Central memory CD8-positive, alpha-beta T cell (primary cell): Measurements from ENCODE around the gene FANCG.

Experiments
- ATAC-seq: fragments of 150-1000 bp; cut with Tn5 transposase; replicated peaks from 2 replicates; pipeline ENCODE4 v1.10.0; 2022; ENCODE audit warnings: mild to moderate bottlenecking, moderate FRiP score, moderate number of reproducible peaks; ENCODE audit not compliant: poor library complexity, severe bottlenecking; ENCODE audit errors: extremely low read depth
- DNase-seq, 2 donors: peaks; one replicate each; pipeline ENCODE4 v3.0.0; 2021; ENCODE audit warnings: low spot score in 2 of 2
- H3K27ac Mint-ChIP-seq: one replicate; pipeline ENCODE4 v1.8.0; 2022; ENCODE audit warnings: low read depth, mild to moderate bottlenecking, moderate library complexity, mixed read lengths
- H3K27me3 Mint-ChIP-seq: one replicate; pipeline ENCODE4 v1.8.0; 2022; ENCODE audit warnings: mixed read lengths
- H3K36me3 Mint-ChIP-seq: one replicate; pipeline ENCODE4 v1.8.0; 2022; ENCODE audit warnings: mild to moderate bottlenecking, moderate library complexity, mixed read lengths; ENCODE audit not compliant: insufficient read depth
- H3K4me1 Mint-ChIP-seq: one replicate; pipeline ENCODE4 v1.8.0; 2022; ENCODE audit warnings: mixed read lengths
- H3K4me3 Mint-ChIP-seq: one replicate; pipeline ENCODE4 v1.8.0; 2022; ENCODE audit warnings: mild to moderate bottlenecking, moderate library complexity, mixed read lengths
- H3K9me3 Mint-ChIP-seq: one replicate; pipeline ENCODE4 v1.8.0; 2022; ENCODE audit warnings: mixed read lengths

The FANCG gene

DNA sequence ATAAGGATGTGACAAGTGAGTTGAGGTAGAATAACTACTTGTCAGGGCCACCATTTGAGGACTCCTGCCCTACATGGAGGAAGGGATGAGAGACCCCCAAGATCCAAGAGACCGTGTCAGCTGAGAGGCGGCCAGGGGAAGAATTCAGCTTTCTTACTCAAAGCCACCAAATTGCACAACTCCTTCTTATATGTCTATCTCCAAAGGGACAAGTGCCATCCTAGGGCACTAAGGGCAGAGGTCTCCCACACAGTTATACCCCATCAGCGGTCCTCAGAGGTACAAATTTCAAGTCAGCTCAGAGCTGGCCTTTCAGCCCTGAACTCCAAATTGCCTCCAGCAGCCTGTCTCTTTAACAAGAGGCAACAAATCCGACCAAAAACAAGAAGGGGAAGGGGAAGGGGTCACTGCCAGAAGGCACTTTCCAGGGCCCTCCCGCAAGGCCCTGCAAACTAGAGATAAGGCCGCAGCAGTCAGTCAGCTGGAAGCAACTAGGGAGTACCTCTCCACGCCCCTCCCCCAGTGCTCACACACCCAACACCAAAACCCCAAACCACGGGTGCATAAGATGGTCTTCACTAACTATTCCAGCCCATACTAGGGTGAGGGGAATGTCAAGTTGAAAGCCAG is 29.3 kb upstream of the FANCG start:
- no peak overlapping the region for H3K27ac Mint-ChIP-seq
- peaks cover 18% of the 10 kb centered on the region for H3K36me3 Mint-ChIP-seq
- H3K9me3 Mint-ChIP-seq, result no peaks in the 10 kb centered on the region
- H3K27me3 Mint-ChIP-seq, result no peaks in the 10 kb centered on the region
- no peak for ATAC-seq
- H3K4me1 Mint-ChIP-seq, result peaks cover 45% of the 10 kb centered on the region
- no peak for DNase-seq
- no peak overlapping the region for H3K4me3 Mint-ChIP-seq

GRCh38 chr9:35108461-35108860 is 28.7 kb upstream of the FANCG start:
- H3K9me3 Mint-ChIP-seq, result no peaks in the 10 kb centered on the region
- peaks cover 43% of the 10 kb centered on the region for H3K4me1 Mint-ChIP-seq
- H3K27me3 Mint-ChIP-seq, result no peaks in the 10 kb centered on the region
- no peak overlapping the region for H3K4me3 Mint-ChIP-seq
- peaks cover 18% of the 10 kb centered on the region for H3K36me3 Mint-ChIP-seq
- no peak for ATAC-seq
- H3K27ac Mint-ChIP-seq, result no peak overlapping the region
- no peak for DNase-seq

GRCh38 chr9:35107297-35108290 is 27.9 kb upstream of the FANCG start:
- Mint-ChIP-seq H3K4me3 (no peak overlapping the region), H3K27me3 (no peaks in the 10 kb centered on the region), H3K27ac (no peak overlapping the region), H3K4me1 (peaks cover 52% of the 10 kb centered on the region), H3K9me3 (no peaks in the 10 kb centered on the region), H3K36me3 (peaks cover 22% of the 10 kb centered on the region)
- DNase-seq, result no peak
- ATAC-seq, result no peak

DNA sequence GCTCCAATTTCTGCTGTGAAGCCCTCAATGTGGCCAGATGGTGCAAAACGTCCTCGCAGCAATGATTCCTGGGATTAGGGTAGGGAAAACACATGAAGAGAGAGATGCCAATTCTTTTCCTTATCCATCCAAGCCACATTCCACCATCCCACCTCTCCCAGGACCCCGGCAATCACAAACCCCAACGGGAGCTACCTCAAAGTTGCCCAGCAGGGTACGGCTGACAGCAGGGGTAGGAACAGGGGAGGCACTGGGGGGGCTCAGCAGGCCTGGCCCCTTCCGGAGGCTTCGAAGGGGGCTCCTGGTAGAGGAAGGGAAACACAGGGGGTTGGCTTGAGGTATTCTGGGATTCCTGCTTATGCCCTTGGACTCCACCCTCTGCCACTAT is 26.6 kb upstream of the FANCG start:
- Mint-ChIP-seq H3K27ac (no peak overlapping the region), H3K27me3 (no peaks in the 10 kb centered on the region), H3K4me1 (peaks cover 54% of the 10 kb centered on the region), H3K4me3 (no peak overlapping the region), H3K36me3 (peaks cover 20% of the 10 kb centered on the region), H3K9me3 (no peaks in the 10 kb centered on the region)
- ATAC-seq (no peak), DNase-seq (no peak)

GRCh38 chr9:35105571-35106342 is 26.0 kb upstream of the FANCG start:
- Mint-ChIP-seq H3K9me3 (no peaks in the 10 kb centered on the region), H3K36me3 (peaks cover 21% of the 10 kb centered on the region), H3K27ac (no peak overlapping the region), H3K4me3 (no peak overlapping the region), H3K27me3 (no peaks in the 10 kb centered on the region), H3K4me1 (peaks cover 53% of the 10 kb centered on the region)
- DNase-seq (no peak), ATAC-seq (no peak)

- Mint-ChIP-seq H3K27me3 (no peaks in the 10 kb centered on the region), H3K36me3 (peaks cover 23% of the 10 kb centered on the region), H3K9me3 (no peaks in the 10 kb centered on the region), H3K27ac (no peak overlapping the region), H3K4me1 (peaks cover 47% of the 10 kb centered on the region), H3K4me3 (no peak overlapping the region)
- ATAC-seq (no peak), DNase-seq (no peak)
Observed at GRCh38 chr9:35105126-35105525, 25.4 kb upstream of the FANCG start.

DNA sequence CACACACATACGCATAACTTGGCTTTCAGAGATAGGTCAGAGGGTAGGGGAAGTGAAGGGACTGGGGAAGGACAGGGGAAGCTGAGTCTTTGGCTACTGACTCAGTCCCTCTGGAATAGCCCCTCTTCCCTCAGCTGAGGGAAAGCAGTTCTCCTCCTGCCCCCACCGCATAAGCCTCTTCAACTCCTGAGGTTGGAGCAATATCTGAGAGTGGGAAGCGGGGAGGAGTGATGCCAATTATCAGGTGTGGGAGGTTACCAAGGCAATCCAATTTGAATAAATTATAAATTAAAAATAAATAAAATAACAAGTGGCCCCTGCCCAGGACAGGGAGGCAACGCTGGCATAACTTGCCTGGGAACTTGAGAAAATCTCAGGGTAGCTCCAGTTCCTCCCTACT is 24.8 kb upstream of the FANCG start:
- H3K36me3 Mint-ChIP-seq, result peaks cover 24% of the 10 kb centered on the region
- H3K9me3 Mint-ChIP-seq, result no peaks in the 10 kb centered on the region
- no peaks in the 10 kb centered on the region for H3K27me3 Mint-ChIP-seq
- H3K27ac Mint-ChIP-seq, result no peak overlapping the region
- DNase-seq (no peak), ATAC-seq (no peak)
- H3K4me3 Mint-ChIP-seq, result no peak overlapping the region
- H3K4me1 Mint-ChIP-seq, result peaks cover 41% of the 10 kb centered on the region

- H3K4me1 Mint-ChIP-seq, result peaks cover 33% of the 10 kb centered on the region
- ATAC-seq, result no peak
- no peaks in the 10 kb centered on the region for H3K27me3 Mint-ChIP-seq
- peaks cover 26% of the 10 kb centered on the region for H3K36me3 Mint-ChIP-seq
- H3K4me3 Mint-ChIP-seq, result peak overlapping the region; percentile 85
- H3K27ac Mint-ChIP-seq, result peak overlapping the region; percentile 89
- no peaks in the 10 kb centered on the region for H3K9me3 Mint-ChIP-seq
- no peak for DNase-seq
Observed at GRCh38 chr9:35103660-35104191, 24.0 kb upstream of the FANCG start.

DNA sequence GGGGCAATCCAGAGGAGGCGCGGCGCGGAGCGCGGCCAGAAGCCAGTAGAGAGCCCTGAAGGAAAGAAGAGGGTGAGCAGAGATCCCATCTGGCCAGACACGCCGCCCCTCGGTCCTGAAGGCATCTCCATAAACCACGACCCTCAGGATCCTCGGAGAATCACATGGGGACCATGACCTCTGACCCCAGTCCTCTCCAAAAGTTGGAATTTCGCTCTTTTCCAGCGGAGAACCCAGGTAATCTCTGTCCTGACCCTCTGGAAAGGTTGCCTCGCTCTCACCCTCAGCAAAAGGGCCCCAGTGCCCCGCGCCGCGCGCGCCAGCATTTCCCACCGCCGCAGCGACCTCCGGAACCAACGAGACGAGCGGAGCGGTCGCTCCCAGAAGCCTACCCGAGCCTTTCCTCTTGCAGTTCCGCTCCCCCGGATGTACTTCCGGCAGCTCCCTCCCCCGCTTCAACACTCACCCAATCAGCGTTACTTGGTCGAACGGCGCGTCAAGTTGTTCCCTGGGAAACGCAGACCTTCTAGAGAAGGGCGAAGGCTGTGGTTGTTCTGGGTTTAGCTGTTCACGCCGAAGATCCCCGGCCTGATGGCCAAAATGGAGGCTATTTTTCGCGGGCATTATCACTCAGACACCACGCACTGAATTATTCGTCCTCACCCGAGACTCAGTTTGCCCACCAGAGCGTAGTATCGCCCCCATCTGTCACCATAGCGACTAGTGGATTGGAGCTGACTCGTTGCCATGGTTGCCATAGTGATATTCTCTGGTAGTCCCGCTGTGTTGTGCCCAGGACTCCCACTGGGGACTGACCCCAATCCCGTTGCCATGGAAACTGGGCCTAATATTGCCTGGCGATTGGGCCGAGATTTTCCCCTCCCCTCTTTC is 23.3 kb upstream of the FANCG start, which contains the start of gene STOML2:
TSS of gene STOML2 (minus strand) at position 363 of the 891 bp plus-strand sequence. CDS start at position 326, 37 bp downstream.
- H3K4me3 Mint-ChIP-seq, result peak within 1 kb of the TSS; percentile 85
- DNase-seq, result peak; percentile 84 to 88

DNA sequence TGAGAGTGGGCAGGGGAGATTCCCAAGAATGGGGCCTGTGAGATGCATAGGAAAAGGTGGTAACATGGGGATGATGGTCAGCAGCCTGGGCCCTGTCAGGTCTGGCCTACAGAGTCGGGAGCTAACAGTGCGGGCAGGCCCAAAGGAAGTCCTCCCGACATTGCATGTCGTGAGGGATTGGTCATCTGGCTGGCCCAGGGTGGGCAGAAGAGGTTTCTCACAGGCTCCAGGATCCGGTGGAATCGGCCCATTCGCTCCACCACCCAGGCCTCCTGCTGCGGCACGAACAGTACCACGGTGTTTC is 22.7 kb upstream of the FANCG start:
- ATAC-seq (no peak), DNase-seq (no peak)
- Mint-ChIP-seq H3K9me3 (no peaks in the 10 kb centered on the region), H3K4me3 (peak overlapping the region; percentile 85), H3K4me1 (peaks cover 30% of the 10 kb centered on the region), H3K27ac (peak overlapping the region; percentile 89), H3K36me3 (peaks cover 19% of the 10 kb centered on the region), H3K27me3 (no peaks in the 10 kb centered on the region)

More for the DNA sequence above, 23.3 kb upstream of the FANCG start, which contains the start of gene STOML2:
- H3K27me3 Mint-ChIP-seq, result no peaks in the 10 kb centered on the region
- peaks cover 30% of the 10 kb centered on the region for H3K4me1 Mint-ChIP-seq
- peak; percentile 99 for ATAC-seq
- H3K36me3 Mint-ChIP-seq, result peaks cover 21% of the 10 kb centered on the region
- H3K27ac Mint-ChIP-seq, result peak within 1 kb of the TSS; percentile 89
- no peaks in the 10 kb centered on the region for H3K9me3 Mint-ChIP-seq

GRCh38 chr9:35097573-35097972 is 17.8 kb upstream of the FANCG start:
- Mint-ChIP-seq H3K4me3 (peak overlapping the region; percentile 44), H3K4me1 (peaks cover 35% of the 10 kb centered on the region), H3K27me3 (no peaks in the 10 kb centered on the region), H3K9me3 (no peaks in the 10 kb centered on the region), H3K36me3 (peaks cover 20% of the 10 kb centered on the region), H3K27ac (no peak overlapping the region)
- ATAC-seq (no peak), DNase-seq (no peak)
